Epithelial cell of proximal tubule (primary cell): ENCODE measurements around the gene FTSJ1. TPM values are rescaled to one million over a fixed set of nuclear protein-coding genes. Genes with fewer than 3 reads are reported as not detected.
A peak's percentile ranks its signal among the peaks of the same experiment; 100 is the strongest.
"Not testable (repeated sequence)": the region's sequence is repeated elsewhere in the genome, so short reads cannot be mapped to it uniquely, and the experiment has no call there.

Experiments used
- DNase-seq: peaks from one replicate; pipeline ENCODE4 v3.0.0-alpha.2; 2011; ENCODE audit warnings: low read depth
- H3K4me3 ChIP-seq: 2 replicates; pipeline ENCODE4 v1.5.1; 2011; ENCODE audit warnings: low read depth, mild to moderate bottlenecking, low read length
- CTCF ChIP-seq: conservative IDR thresholded peaks from 2 replicates; pipeline ENCODE4 v1.5.1; 2012; ENCODE audit warnings: low read depth, mild to moderate bottlenecking, low read length
- total RNA-seq: library from RNA; depleted of rRNA; stranded (reverse); fragments of >200 nt; gene quantifications from 2 replicates; pipeline ENCODE4 v1.2.3, GENCODE V29; 2015

The FTSJ1 gene
- 63.5 and 113 TPM in 2 replicates for total RNA-seq

- DNase-seq = peak; percentile 47
- TF ChIP-seq CTCF = no peak
- H3K4me3 ChIP-seq = peak within 1 kb of the TSS; percentile 76
These were observed at the start of gene FTSJ1 for GRCh38 chrX:48475774-48476577. Gene FTSJ1 (plus strand): TSS chrX:48476199. CDS start chrX:48478048, 1,849 bp downstream.

- DNase-seq, H3K4me3 ChIP-seq: not testable (repeated sequence)
These were observed 48.8 kb upstream of the FTSJ1 start for GRCh38 chrX:48427027-48427716.

- not testable (repeated sequence) for H3K4me3 ChIP-seq, DNase-seq
These were observed 46.4 kb upstream of the FTSJ1 start for GRCh38 chrX:48429606-48430005.

- not testable (repeated sequence) for H3K4me3 ChIP-seq, DNase-seq
These were observed 45.8 kb upstream of the FTSJ1 start for GRCh38 chrX:48430166-48430565.

GRCh38 chrX:48433713-48434112 is 42.3 kb upstream of the FTSJ1 start:
- H3K4me3 ChIP-seq, DNase-seq: not testable (repeated sequence)

- not testable (repeated sequence) for DNase-seq
These were observed 28.8 kb upstream of the FTSJ1 start for GRCh38 chrX:48447201-48447600.

GRCh38 chrX:48450076-48450475 is 25.9 kb upstream of the FTSJ1 start:
- no peak overlapping the region for H3K4me3 ChIP-seq
- TF ChIP-seq CTCF = no peak
- no peak for DNase-seq

More at GRCh38 chrX:48447201-48447600, 28.8 kb upstream of the FTSJ1 start:
- H3K4me3 ChIP-seq = not testable (repeated sequence)

- no peak overlapping the region for H3K4me3 ChIP-seq
- no peak for TF ChIP-seq CTCF
- DNase-seq = no peak
These were observed 24.3 kb upstream of the FTSJ1 start for GRCh38 chrX:48451708-48452107.

- no peak for DNase-seq
- no peak overlapping the region for H3K4me3 ChIP-seq
- no peak for TF ChIP-seq CTCF
These were observed 19.2 kb upstream of the FTSJ1 start for GRCh38 chrX:48456628-48457331.
